Measurements from ENCODE around the gene RIN3. TPM values are rescaled to one million over a fixed set of nuclear protein-coding genes. Genes with fewer than 3 reads are reported as not detected.

The RIN3 gene
- total RNA-seq, 4 donors from 2014 or later: 15.1 to 32.3 (median 21.9) TPM

DNA sequence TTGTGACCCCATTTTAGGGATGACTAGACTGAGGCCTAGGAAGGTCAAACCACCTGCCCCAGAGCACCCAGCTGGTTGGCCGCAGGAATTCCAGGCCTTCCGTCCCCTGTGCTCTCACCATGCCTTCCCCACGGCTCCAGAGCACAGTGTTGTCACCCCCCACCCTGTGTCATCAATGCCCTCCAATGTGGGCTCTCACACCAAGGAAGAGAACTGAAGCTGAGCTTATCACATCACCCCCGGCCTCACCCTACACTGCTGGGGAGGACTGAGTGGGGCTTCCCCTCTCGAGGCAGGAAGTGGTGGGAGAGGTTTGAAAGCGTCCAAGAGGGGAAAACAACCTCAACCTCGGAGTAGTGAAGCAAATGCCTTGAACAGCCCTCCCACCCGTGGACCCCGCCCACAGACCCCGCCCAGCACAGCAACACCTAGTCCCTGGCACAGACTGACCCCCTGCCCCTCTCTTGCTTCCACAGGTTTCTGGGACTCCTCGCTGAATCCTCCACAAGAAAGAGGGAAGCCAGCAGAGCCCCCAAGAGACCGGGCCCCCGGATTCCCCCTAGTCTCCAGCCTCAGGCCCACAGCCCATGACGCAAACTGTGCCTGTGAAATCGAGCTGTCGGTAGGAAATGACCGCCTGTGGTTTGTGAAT, 137.7 kb downstream of the RIN3 start:
- TF ChIP-seq, protein P1, sequence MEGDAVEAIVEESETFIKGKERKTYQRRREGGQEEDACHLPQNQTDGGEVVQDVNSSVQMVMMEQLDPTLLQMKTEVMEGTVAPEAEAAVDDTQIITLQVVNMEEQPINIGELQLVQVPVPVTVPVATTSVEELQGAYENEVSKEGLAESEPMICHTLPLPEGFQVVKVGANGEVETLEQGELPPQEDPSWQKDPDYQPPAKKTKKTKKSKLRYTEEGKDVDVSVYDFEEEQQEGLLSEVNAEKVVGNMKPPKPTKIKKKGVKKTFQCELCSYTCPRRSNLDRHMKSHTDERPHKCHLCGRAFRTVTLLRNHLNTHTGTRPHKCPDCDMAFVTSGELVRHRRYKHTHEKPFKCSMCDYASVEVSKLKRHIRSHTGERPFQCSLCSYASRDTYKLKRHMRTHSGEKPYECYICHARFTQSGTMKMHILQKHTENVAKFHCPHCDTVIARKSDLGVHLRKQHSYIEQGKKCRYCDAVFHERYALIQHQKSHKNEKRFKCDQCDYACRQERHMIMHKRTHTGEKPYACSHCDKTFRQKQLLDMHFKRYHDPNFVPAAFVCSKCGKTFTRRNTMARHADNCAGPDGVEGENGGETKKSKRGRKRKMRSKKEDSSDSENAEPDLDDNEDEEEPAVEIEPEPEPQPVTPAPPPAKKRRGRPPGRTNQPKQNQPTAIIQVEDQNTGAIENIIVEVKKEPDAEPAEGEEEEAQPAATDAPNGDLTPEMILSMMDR (IDR thresholded peaks at IDR 0.05; ENCODE audit: low read depth): no peak

GRCh38 chr14:92651758-92652406, 138.3 kb downstream of the RIN3 start:
- TF ChIP-seq, protein P1 (IDR thresholded peaks at IDR 0.05; ENCODE audit: low read depth): no peak

- TF ChIP-seq, protein P1 (IDR thresholded peaks at IDR 0.05; ENCODE audit: low read depth): no peak
Observed at GRCh38 chr14:92652413-92653151, 139.0 kb downstream of the RIN3 start.

DNA sequence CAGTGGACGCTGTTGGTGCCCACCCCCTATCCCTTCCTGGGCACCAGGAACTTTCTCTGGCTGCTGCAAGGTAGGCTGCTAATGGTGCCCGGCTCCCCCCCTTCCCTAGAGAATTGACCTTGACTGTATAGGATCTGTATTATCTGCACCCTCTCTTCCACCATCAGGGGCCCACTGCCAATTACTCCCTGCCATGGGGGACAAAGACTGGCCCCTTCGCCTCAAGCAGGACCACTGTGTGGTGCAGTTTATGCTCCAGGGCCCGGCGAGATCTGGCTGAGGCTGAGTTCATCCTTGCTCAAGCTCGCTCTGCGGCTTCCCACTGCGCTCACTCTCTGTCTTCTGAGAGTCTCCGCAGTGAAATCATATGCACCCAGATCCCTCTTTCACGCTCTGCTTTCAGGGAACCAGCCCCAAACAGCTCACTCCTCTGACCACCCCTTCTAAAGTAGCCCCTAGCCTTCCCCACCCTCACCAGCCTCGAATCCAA, 139.6 kb downstream of the RIN3 start:
- TF ChIP-seq, protein P1 (IDR thresholded peaks at IDR 0.05; ENCODE audit: low read depth): no peak

GRCh38 chr14:92654239-92654901, 140.8 kb downstream of the RIN3 start:
- TF ChIP-seq, protein P1 (IDR thresholded peaks at IDR 0.05; ENCODE audit: low read depth): no peak

GRCh38 chr14:92655419-92656201, 142.0 kb downstream of the RIN3 start:
- TF ChIP-seq, protein P1 (IDR thresholded peaks at IDR 0.05; ENCODE audit: low read depth): no peak
